ENCODE results near the gene TTC22.

The TTC22 gene

GRCh38 chr1:54846301-54846700 is 45.2 kb upstream of the TTC22 start:
- no peak overlapping the region for H3K4me3 ChIP-seq (ENCODE audit: low read length)
- TF ChIP-seq, protein P1, sequence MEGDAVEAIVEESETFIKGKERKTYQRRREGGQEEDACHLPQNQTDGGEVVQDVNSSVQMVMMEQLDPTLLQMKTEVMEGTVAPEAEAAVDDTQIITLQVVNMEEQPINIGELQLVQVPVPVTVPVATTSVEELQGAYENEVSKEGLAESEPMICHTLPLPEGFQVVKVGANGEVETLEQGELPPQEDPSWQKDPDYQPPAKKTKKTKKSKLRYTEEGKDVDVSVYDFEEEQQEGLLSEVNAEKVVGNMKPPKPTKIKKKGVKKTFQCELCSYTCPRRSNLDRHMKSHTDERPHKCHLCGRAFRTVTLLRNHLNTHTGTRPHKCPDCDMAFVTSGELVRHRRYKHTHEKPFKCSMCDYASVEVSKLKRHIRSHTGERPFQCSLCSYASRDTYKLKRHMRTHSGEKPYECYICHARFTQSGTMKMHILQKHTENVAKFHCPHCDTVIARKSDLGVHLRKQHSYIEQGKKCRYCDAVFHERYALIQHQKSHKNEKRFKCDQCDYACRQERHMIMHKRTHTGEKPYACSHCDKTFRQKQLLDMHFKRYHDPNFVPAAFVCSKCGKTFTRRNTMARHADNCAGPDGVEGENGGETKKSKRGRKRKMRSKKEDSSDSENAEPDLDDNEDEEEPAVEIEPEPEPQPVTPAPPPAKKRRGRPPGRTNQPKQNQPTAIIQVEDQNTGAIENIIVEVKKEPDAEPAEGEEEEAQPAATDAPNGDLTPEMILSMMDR (conservative IDR thresholded peaks at IDR 0.05; ENCODE audit: low read length) = no peak
- no peak for DNase-seq (ENCODE audit: low read depth)

GRCh38 chr1:54845772-54846171 is 44.6 kb upstream of the TTC22 start:
- TF ChIP-seq, protein P1 (conservative IDR thresholded peaks at IDR 0.05; ENCODE audit: low read length) = no peak
- no peak overlapping the region for H3K4me3 ChIP-seq (ENCODE audit: low read length)

DNA sequence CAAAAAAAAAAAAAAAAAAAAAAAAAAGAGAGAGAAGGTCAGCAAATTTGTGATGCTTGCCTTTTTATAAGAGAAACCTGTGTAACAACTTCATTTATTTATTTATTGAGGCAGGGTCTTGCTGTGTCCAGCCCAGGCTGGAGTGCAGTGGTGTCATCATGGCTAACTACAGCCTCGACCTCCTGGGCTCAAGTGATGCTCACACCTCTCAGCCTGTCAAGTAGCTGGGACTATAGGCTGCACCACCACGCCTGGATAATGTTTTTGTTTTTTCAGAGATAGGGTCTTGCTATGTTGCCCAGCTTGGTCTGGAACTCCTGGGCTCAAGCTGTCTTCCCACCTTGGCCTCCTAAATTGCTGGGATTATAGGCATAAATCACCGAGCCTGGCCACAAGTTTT is 43.4 kb upstream of the TTC22 start:
- TF ChIP-seq, protein P1 (conservative IDR thresholded peaks at IDR 0.05; ENCODE audit: low read length) = no peak
- no peak for DNase-seq (ENCODE audit: low read depth)
- H3K4me3 ChIP-seq (ENCODE audit: low read length) = no peak overlapping the region

More at GRCh38 chr1:54845772-54846171, 44.6 kb upstream of the TTC22 start:
- no peak for DNase-seq (ENCODE audit: low read depth)

- TF ChIP-seq, protein P1 (conservative IDR thresholded peaks at IDR 0.05; ENCODE audit: low read length) = no peak
- no peak for DNase-seq (ENCODE audit: low read depth)
- H3K4me3 ChIP-seq (ENCODE audit: low read length) = no peak overlapping the region
These were observed 42.3 kb upstream of the TTC22 start for GRCh38 chr1:54843449-54843848.

- H3K4me3 ChIP-seq (ENCODE audit: low read length) = no peak overlapping the region
- no peak for DNase-seq (ENCODE audit: low read depth)
- TF ChIP-seq, protein P1 (conservative IDR thresholded peaks at IDR 0.05; ENCODE audit: low read length) = no peak
These were observed 41.8 kb upstream of the TTC22 start for GRCh38 chr1:54842963-54843362.

- DNase-seq (ENCODE audit: low read depth) = no peak
- no peak overlapping the region for H3K4me3 ChIP-seq (ENCODE audit: low read length)
- TF ChIP-seq, protein P1 (conservative IDR thresholded peaks at IDR 0.05; ENCODE audit: low read length) = no peak
These were observed 41.2 kb upstream of the TTC22 start for GRCh38 chr1:54842206-54842915.

- DNase-seq (ENCODE audit: low read depth) = no peak
- TF ChIP-seq, protein P1 (conservative IDR thresholded peaks at IDR 0.05; ENCODE audit: low read length) = no peak
- H3K4me3 ChIP-seq (ENCODE audit: low read length) = no peak overlapping the region
These were observed 38.7 kb upstream of the TTC22 start for GRCh38 chr1:54839824-54840223.
